GM18520 (cell line): ENCODE results near the gene RBM19.

Source experiments
- ATAC-seq: cut with Tn5 transposase; IDR thresholded peaks from one replicate; pipeline ENCODE4 v1.9.1; 2021; ENCODE audit not compliant: unreplicated experiment

RBM19 gene

GRCh38 chr12:113783811-113784210, 182.3 kb downstream of the RBM19 start:
- ATAC-seq: no peak

GRCh38 chr12:113782873-113783272, 183.3 kb downstream of the RBM19 start:
- ATAC-seq: no peak

GRCh38 chr12:113781415-113782198, 184.5 kb downstream of the RBM19 start:
- no peak for ATAC-seq

- no peak for ATAC-seq
Observed at GRCh38 chr12:113779774-113780173, 186.4 kb downstream of the RBM19 start.

- ATAC-seq: no peak
Observed at GRCh38 chr12:113778432-113779132, 187.5 kb downstream of the RBM19 start.

- ATAC-seq: no peak
Observed at GRCh38 chr12:113777751-113778150, 188.4 kb downstream of the RBM19 start.

GRCh38 chr12:113776536-113776935, 189.6 kb downstream of the RBM19 start:
- ATAC-seq: no peak

- no peak for ATAC-seq
Observed at GRCh38 chr12:113774526-113774925, 191.6 kb downstream of the RBM19 start.

GRCh38 chr12:113772505-113773030, 193.6 kb downstream of the RBM19 start:
- no peak for ATAC-seq

GRCh38 chr12:113770389-113770865, 195.7 kb downstream of the RBM19 start:
- ATAC-seq: no peak

- no peak for ATAC-seq
Observed at GRCh38 chr12:113769305-113769704, 196.8 kb downstream of the RBM19 start.

- ATAC-seq: no peak
Observed at GRCh38 chr12:113768850-113769249, 197.3 kb downstream of the RBM19 start.

GRCh38 chr12:113766879-113767878, 198.9 kb downstream of the RBM19 start:
- no peak for ATAC-seq
